LNCaP clone FGC (cell line): ENCODE measurements around the gene CGB2.
"Not testable (repeated sequence)": the region's sequence is repeated elsewhere in the genome, so short reads cannot be mapped to it uniquely, and the experiment has no call there.

Experiments
- DNase-seq: peaks from one replicate; pipeline ENCODE4 v3.0.0-alpha.2; 2011; ENCODE audit warnings: low read depth
- H3K4me3 ChIP-seq: 2 replicates; pipeline ENCODE4 v1.5.1; 2011; ENCODE audit warnings: mild to moderate bottlenecking, low read depth, low read length, control low read depth
- TF ChIP-seq, protein P1 (sequence below): IDR thresholded peaks from 2 replicates; pipeline ENCODE4 v1.5.1; 2012; ENCODE audit warnings: mild to moderate bottlenecking; ENCODE audit not compliant: control insufficient read depth, insufficient read depth; ENCODE audit errors: extremely low read depth

The CGB2 gene

GRCh38 chr19:49030323-49030722 lies 1.4 kb upstream of the CGB2 start:
- not testable (repeated sequence) for DNase-seq, H3K4me3 ChIP-seq

DNA sequence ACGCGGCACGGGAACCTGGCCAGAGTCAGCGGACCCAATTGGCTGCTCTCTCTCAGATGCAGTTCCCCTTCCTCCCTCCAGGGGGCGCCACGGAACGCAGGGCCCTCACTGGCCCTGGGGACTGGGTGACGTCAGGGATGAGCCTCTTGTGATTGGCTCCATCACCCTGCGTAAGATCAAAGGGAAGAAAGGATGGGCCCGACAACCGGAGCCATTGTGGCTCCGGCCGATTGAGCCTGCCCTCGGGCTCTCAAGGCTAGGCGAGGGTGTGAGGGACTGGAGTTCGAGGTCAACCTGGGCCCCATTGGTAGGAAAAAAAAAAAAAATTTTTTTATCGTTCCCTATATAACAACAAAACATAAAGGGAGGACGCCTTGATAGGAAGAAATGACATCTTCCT lies 5.1 kb downstream of the CGB2 start, which contains the start of gene CGB1:
Gene CGB1 (minus strand): TSS at position 81 of the 400 bp plus-strand sequence. CDS start 184 bp downstream, outside the sequence.
- not testable (repeated sequence) for DNase-seq, H3K4me3 ChIP-seq

- DNase-seq, H3K4me3 ChIP-seq: not testable (repeated sequence)
Observed at GRCh38 chr19:49038111-49038510, 6.4 kb downstream of the CGB2 start.

GRCh38 chr19:49038557-49039276 lies 7.0 kb downstream of the CGB2 start:
- not testable (repeated sequence) for DNase-seq, H3K4me3 ChIP-seq

GRCh38 chr19:49039736-49040135 lies 8.0 kb downstream of the CGB2 start:
- H3K4me3 ChIP-seq, DNase-seq: not testable (repeated sequence)

DNA sequence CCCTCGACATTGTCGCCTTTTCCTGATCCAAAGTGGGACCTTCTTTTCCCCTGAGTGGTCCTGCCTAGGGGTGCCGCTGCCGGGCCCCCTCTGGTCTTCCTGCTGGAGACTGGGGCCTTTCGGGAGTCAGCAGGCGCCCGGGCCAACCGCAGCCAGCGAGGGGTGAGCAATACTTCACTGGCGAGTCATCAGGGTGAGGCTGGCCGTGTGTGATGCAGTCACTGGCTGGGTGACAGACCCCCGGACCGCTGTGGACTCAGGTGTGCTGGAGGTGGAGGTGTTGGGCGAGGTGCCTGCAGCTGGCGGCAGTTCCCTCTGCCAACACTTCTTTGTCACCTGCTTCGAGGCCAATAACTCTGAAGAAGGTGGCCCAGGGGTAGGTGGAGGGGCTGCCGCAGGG lies 10.5 kb downstream of the CGB2 start:
- TF ChIP-seq, protein P1, sequence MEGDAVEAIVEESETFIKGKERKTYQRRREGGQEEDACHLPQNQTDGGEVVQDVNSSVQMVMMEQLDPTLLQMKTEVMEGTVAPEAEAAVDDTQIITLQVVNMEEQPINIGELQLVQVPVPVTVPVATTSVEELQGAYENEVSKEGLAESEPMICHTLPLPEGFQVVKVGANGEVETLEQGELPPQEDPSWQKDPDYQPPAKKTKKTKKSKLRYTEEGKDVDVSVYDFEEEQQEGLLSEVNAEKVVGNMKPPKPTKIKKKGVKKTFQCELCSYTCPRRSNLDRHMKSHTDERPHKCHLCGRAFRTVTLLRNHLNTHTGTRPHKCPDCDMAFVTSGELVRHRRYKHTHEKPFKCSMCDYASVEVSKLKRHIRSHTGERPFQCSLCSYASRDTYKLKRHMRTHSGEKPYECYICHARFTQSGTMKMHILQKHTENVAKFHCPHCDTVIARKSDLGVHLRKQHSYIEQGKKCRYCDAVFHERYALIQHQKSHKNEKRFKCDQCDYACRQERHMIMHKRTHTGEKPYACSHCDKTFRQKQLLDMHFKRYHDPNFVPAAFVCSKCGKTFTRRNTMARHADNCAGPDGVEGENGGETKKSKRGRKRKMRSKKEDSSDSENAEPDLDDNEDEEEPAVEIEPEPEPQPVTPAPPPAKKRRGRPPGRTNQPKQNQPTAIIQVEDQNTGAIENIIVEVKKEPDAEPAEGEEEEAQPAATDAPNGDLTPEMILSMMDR = no peak
- DNase-seq = no peak
- H3K4me3 ChIP-seq = no peak overlapping the region

- DNase-seq, H3K4me3 ChIP-seq: not testable (repeated sequence)
Observed at GRCh38 chr19:49042666-49043065, 11.0 kb downstream of the CGB2 start.

GRCh38 chr19:49043548-49043947 lies 11.9 kb downstream of the CGB2 start, which contains the start of gene CGB5:
Gene CGB5 (plus strand): TSS chr19:49043848. CDS start chr19:49044210, 362 bp downstream.
- DNase-seq, H3K4me3 ChIP-seq: not testable (repeated sequence)

DNA sequence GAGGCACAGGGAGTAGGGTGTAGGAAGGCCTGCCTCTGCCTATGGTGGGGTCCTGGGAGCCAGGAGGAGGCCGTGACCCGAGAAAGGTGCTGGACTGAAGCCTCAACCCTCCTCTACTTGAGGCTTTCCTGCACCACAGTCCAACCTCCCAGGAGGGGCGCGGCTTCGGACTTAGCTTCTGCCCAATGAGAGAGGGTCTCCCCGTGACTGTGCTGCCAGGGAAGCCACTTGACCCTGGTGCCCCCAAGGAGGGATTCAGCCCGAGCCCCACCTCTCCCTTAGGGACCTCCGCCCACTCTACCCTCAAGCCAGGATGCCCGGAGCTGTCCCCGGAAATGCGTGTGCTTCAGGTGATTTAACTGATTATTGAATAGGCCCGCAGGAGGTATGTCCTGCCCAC lies 17.3 kb downstream of the CGB2 start, which contains the start of gene CGB8:
Gene CGB8 (minus strand): TSS at position 101 of the 400 bp plus-strand sequence. CDS start 372 bp downstream, outside the sequence.
- not testable (repeated sequence) for DNase-seq

DNA sequence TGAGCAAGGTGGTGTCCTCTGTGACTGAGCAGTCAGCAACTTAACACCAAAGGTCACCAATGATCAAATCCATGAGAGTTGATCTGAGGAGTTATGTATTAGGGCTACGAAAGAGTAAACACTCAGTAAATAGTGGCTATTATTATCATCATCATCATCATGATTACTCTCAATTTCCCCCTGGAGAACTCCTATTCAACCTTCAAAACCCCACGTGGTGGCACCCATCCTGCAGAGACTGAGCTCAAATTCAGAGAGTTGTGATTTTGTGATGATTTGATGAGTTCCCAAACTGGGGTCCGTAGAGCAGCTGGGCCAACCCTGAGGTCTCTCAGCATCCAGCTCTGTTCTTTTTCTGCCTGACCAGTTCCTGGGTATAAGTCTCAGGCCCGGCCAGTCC lies 18.1 kb downstream of the CGB2 start:
- H3K4me3 ChIP-seq, DNase-seq: not testable (repeated sequence)

More for the DNA sequence above, 17.3 kb downstream of the CGB2 start, which contains the start of gene CGB8:
- H3K4me3 ChIP-seq = not testable (repeated sequence)

GRCh38 chr19:49050376-49051033 lies 18.8 kb downstream of the CGB2 start:
- not testable (repeated sequence) for H3K4me3 ChIP-seq, DNase-seq

- TF ChIP-seq, protein P1 = no peak
- peak overlapping the region; percentile 47 for H3K4me3 ChIP-seq
- DNase-seq = no peak
Observed at GRCh38 chr19:49056101-49056901, 24.6 kb downstream of the CGB2 start.

- not testable (repeated sequence) for H3K4me3 ChIP-seq, DNase-seq
Observed at GRCh38 chr19:49056902-49057596, 25.4 kb downstream of the CGB2 start.
